Measurements from ENCODE around the gene SMIM35. TPM values are rescaled to one million over a fixed set of nuclear protein-coding genes. Genes with fewer than 3 reads are reported as not detected.

SMIM35 gene
- polyA plus RNA-seq, 1 of the 3 experiments (the other 2 are of a cell fraction): not detected

DNA sequence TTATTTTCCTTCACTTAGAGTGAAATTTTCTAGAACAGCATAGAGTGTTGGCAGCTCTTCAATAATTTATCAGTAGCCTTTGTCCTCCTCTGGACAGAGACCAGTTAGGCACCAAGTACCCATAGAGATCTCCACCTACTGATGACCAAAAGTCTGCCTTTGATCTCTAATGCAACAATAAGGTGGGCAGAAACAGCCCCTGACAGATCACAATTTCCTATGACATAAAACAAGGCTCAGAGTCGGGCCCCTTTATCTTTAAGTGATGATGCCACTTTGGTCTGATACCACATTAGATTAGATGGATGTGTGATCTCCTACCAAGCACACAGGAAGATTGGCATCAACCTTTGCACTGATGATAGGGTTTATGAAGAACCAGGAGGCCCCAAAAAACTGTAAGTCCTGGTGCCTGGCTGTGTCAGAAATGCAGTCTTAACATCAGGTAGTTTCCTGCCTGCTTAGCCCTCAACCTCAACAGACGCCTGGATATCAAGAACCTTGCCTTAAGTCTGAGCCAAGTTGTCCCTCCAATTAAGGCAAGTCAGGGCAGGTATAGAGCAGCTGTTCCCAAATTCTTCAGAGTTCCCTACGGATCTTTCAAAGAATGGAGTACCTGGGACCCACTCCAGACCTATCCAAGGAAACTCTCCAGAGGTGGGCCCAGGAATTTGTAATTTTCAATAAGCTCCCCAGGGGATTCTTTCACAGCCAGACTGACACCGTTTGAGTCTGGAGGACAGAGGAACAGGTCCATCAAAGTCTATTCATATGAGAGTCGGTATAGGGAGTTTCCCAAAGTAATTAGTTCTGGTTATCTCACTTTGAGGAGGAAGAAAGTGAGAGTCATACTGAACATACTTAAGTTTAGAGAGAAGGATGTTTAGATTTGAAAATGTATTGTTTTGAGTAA lies 40.5 kb downstream of the SMIM35 start (continued):
- TF ChIP-seq TEAD4 (IDR thresholded peaks at IDR 0.05; ENCODE audit: borderline replicate concordance, insufficient read depth) (no peak), NRF1 (IDR thresholded peaks at IDR 0.05; ENCODE audit: low read depth, low read length) (no peak)

DNA sequence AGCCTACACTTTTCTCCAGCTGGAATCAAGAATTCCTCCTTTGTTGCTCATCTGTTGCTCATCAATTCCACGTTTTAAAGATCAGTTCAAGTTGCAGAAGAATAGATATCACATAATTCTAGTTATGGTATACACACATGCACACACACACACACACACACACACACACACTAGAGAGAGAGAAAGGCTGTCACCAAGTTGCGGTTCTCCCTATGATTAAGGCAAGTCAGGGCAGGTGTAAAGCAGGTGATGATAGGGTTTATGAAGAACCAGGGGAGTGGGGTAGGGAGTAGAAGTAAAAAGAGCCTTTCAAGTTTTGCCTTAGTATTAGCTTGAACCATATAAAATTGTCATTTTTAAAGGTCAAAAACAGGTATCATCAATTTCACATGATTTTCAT lies 41.6 kb downstream of the SMIM35 start:
- Histone ChIP-seq H3K36me3 (replicated peaks in 1 of 2; ENCODE audit: control insufficient read depth in 1 of 2, insufficient read depth in 2 of 2, low read length in 1 of 2) (no peaks in the 10 kb centered on the region), H3K4me3 (ENCODE audit: low read depth in 2 of 2, low read length in 1 of 2) (no peak overlapping the region), H3K4me1 (ENCODE audit: control insufficient read depth in 1 of 2, insufficient read depth in 2 of 2, low read depth in 1 of 2, low read length in 1 of 2) (no peaks in the 10 kb centered on the region), H2AFZ (ENCODE audit: low read depth) (no peak overlapping the region), H4K20me1 (ENCODE audit: insufficient read depth) (no peaks in the 10 kb centered on the region), H3K4me2 (no peak overlapping the region), H3K9me3 (no peaks in the 10 kb centered on the region), H3K27me3 (ENCODE audit: insufficient read depth) (peaks cover 8% of the 10 kb centered on the region; the same call in 1 of the 2 replicates), H3F3A (replicated peaks; ENCODE audit: insufficient read depth) (no peaks in the 10 kb centered on the region), H3K27ac (ENCODE audit: low read depth in 2 of 2, low read length in 1 of 2) (no peak overlapping the region), H3K9ac (no peak overlapping the region), H3K9me2 (no peaks in the 10 kb centered on the region), H3K79me2 (ENCODE audit: insufficient read depth) (no peaks in the 10 kb centered on the region)
- WGBS (ENCODE audit: low lambda C conversion rate): 34% methylated on average over 2 of the region's 2 CpGs
- DNase-seq: no peak
- POLR2A ChIA-PET: no interaction called here
- CTCF ChIA-PET: interaction anchor here (0.7 to 4.2 kb wide), 5 partner anchors 8 to 619 kb away, joined by 3 to 12 read pairs (median 10); no protein-coding TSS in a partner anchor
- no peak for TF ChIP-seq EP300 (IDR thresholded peaks at IDR 0.05; ENCODE audit: borderline replicate concordance in 1 of 2, low read depth in 1 of 2, low read length in 1 of 2)
- TF ChIP-seq, protein P1, sequence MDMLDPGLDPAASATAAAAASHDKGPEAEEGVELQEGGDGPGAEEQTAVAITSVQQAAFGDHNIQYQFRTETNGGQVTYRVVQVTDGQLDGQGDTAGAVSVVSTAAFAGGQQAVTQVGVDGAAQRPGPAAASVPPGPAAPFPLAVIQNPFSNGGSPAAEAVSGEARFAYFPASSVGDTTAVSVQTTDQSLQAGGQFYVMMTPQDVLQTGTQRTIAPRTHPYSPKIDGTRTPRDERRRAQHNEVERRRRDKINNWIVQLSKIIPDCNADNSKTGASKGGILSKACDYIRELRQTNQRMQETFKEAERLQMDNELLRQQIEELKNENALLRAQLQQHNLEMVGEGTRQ (IDR thresholded peaks at IDR 0.05; ENCODE audit: borderline replicate concordance, low read depth, low read length): no peak

GRCh38 chr11:118042796-118043195 lies 44.0 kb downstream of the SMIM35 start:
- Histone ChIP-seq H3K9me3 (no peaks in the 10 kb centered on the region), H3K9ac (no peak overlapping the region), H3K4me1 (ENCODE audit: control insufficient read depth in 1 of 2, insufficient read depth in 2 of 2, low read depth in 1 of 2, low read length in 1 of 2) (no peaks in the 10 kb centered on the region), H3K9me2 (no peaks in the 10 kb centered on the region), H3K4me3 (ENCODE audit: low read depth in 2 of 2, low read length in 1 of 2) (no peak overlapping the region), H3K79me2 (ENCODE audit: insufficient read depth) (no peaks in the 10 kb centered on the region), H3K36me3 (replicated peaks in 1 of 2; ENCODE audit: control insufficient read depth in 1 of 2, insufficient read depth in 2 of 2, low read length in 1 of 2) (no peaks in the 10 kb centered on the region), H3K4me2 (no peak overlapping the region), H3K27me3 (ENCODE audit: insufficient read depth) (peaks cover 15% of the 10 kb centered on the region; the same call in 1 of the 2 replicates), H4K20me1 (ENCODE audit: insufficient read depth) (no peaks in the 10 kb centered on the region), H2AFZ (ENCODE audit: low read depth) (no peak overlapping the region), H3F3A (replicated peaks; ENCODE audit: insufficient read depth) (no peaks in the 10 kb centered on the region), H3K27ac (ENCODE audit: low read depth in 2 of 2, low read length in 1 of 2) (no peak overlapping the region)
- ChIA-PET POLR2A (no interaction called here), CTCF (interaction anchor here (1.0 to 7.1 kb wide), 3 partner anchors 11 to 96 kb away, joined by 3 to 47 read pairs (median 4); no protein-coding TSS in a partner anchor)
- no peak for DNase-seq
- WGBS (ENCODE audit: low lambda C conversion rate): 36% methylated on average over 4 of the region's 4 CpGs
- TF ChIP-seq FOXJ3 (CRISPR knock-in tag; IDR thresholded peaks at IDR 0.05) (no peak), MEF2A (IDR thresholded peaks at IDR 0.05; ENCODE audit: borderline replicate concordance, low read depth) (no peak), FOXM1 (IDR thresholded peaks at IDR 0.05; ENCODE audit: low read depth) (no peak), NRF1 (IDR thresholded peaks at IDR 0.05; ENCODE audit: low read depth, low read length) (no peak), POLR2AphosphoS5 (IDR thresholded peaks at IDR 0.05; ENCODE audit: low read depth, low read length) (no peak), MAX (IDR thresholded peaks at IDR 0.05; ENCODE audit: low read depth) (no peak), EZH2phosphoT487 (IDR thresholded peaks at IDR 0.05; ENCODE audit: borderline replicate concordance, low read depth) (no peak), GABPA (IDR thresholded peaks at IDR 0.05; ENCODE audit: low read depth) (no peak), CHD2 (IDR thresholded peaks at IDR 0.05; ENCODE audit: low read length, partially characterized antibody) (no peak), TAF1 (IDR thresholded peaks at IDR 0.05; ENCODE audit: borderline replicate concordance, low read depth, low read length) (no peak)
- TF ChIP-seq, protein P2, sequence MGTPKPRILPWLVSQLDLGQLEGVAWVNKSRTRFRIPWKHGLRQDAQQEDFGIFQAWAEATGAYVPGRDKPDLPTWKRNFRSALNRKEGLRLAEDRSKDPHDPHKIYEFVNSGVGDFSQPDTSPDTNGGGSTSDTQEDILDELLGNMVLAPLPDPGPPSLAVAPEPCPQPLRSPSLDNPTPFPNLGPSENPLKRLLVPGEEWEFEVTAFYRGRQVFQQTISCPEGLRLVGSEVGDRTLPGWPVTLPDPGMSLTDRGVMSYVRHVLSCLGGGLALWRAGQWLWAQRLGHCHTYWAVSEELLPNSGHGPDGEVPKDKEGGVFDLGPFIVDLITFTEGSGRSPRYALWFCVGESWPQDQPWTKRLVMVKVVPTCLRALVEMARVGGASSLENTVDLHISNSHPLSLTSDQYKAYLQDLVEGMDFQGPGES (IDR thresholded peaks at IDR 0.05; ENCODE audit: low read depth, low read length): no peak
- TF ChIP-seq, protein P3, sequence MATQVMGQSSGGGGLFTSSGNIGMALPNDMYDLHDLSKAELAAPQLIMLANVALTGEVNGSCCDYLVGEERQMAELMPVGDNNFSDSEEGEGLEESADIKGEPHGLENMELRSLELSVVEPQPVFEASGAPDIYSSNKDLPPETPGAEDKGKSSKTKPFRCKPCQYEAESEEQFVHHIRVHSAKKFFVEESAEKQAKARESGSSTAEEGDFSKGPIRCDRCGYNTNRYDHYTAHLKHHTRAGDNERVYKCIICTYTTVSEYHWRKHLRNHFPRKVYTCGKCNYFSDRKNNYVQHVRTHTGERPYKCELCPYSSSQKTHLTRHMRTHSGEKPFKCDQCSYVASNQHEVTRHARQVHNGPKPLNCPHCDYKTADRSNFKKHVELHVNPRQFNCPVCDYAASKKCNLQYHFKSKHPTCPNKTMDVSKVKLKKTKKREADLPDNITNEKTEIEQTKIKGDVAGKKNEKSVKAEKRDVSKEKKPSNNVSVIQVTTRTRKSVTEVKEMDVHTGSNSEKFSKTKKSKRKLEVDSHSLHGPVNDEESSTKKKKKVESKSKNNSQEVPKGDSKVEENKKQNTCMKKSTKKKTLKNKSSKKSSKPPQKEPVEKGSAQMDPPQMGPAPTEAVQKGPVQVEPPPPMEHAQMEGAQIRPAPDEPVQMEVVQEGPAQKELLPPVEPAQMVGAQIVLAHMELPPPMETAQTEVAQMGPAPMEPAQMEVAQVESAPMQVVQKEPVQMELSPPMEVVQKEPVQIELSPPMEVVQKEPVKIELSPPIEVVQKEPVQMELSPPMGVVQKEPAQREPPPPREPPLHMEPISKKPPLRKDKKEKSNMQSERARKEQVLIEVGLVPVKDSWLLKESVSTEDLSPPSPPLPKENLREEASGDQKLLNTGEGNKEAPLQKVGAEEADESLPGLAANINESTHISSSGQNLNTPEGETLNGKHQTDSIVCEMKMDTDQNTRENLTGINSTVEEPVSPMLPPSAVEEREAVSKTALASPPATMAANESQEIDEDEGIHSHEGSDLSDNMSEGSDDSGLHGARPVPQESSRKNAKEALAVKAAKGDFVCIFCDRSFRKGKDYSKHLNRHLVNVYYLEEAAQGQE (IDR thresholded peaks at IDR 0.05; ENCODE audit: low read depth, low read length): no peak

All from SK-N-SH (cell line).